Psoas muscle (tissue), 8 donors: ENCODE results near the gene MLEC. TPM values are rescaled to one million over a fixed set of nuclear protein-coding genes. Genes with fewer than 3 reads are reported as not detected.

Source experiments
- ATAC-seq, 4 donors: fragments of 200-7000 bp; cut with Tn5 transposase; one replicate each; pipeline ENCODE4 v1.9.1; 2020; ENCODE audit warnings: moderate library complexity in 3 of 4, mild to moderate bottlenecking in 2 of 4
- DNase-seq, 2 donors: peaks; one replicate each; pipeline ENCODE4 v3.0.0-alpha.2; 2020
- H3K27ac ChIP-seq: fragments of 200-600 bp; one replicate; pipeline ENCODE4 v1.8.0; 2022
- H3K27me3 ChIP-seq, 3 donors: fragments of 200-600 bp in 1 of 3; one replicate each; pipeline versions ENCODE4 v1.6.1 to v1.8.0; 2013 to 2022; ENCODE audit warnings: low read length in 2 of 3, mild to moderate bottlenecking in 2 of 3, moderate library complexity in 1 of 3; ENCODE audit not compliant: insufficient read depth in 3 of 3
- H3K36me3 ChIP-seq, 2 donors: fragments of 200-600 bp in 1 of 2; one replicate each; pipeline versions ENCODE4 v1.6.1 to v1.8.0; 2013 to 2022; ENCODE audit warnings: low read depth in 1 of 2, mild to moderate bottlenecking in 1 of 2, moderate library complexity in 1 of 2; ENCODE audit not compliant: insufficient read depth in 1 of 2
- H3K4me1 ChIP-seq: fragments of 200-600 bp; one replicate; pipeline ENCODE4 v1.8.0; 2022
- H3K4me3 ChIP-seq: fragments of 200-600 bp; one replicate; pipeline ENCODE4 v1.8.0; 2022; ENCODE audit warnings: mild to moderate bottlenecking
- H3K9me3 ChIP-seq: fragments of 200-600 bp; one replicate; pipeline ENCODE4 v1.8.0; 2022
- WGBS, 3 donors: extraction: QIAGEN DNeasy Blood & Tissue Kit; methylation state at CpG; one replicate each; pipeline versions ENCODE4 v1.1.6 to v1.1.7; 2013; 5-methylcytosine and 5-hydroxymethylcytosine counted together
- intact Hi-C, 2 donors: fragments of 100-400 bp; cut with DNase I; formaldehyde crosslinking; loops; one replicate each; pipeline versions ENCODE4 v1.11.0 to v1.14.2; 2022
- polyA plus RNA-seq, 3 donors: library from polyadenylated mRNA; stranded (reverse); fragments of 200-250 nt; gene quantifications; one replicate each; pipeline ENCODE4 v1.2.3, GENCODE V29; 2013
- total RNA-seq, 4 donors: library from RNA; stranded (reverse); fragmentation: NEBNext Ultra II Directional in 2 of 4; extraction: Animal tissue kit (Norgen Biotek cat#: 25700) in 2 of 4; gene quantifications; one replicate each; pipeline versions ENCODE4 v1.2.1 to v1.2.4, GENCODE V29; 2021 to 2023
- TF ChIP-seq, protein P1 (sequence below): fragments of 200-600 bp; IDR thresholded peaks from one replicate; pipeline ENCODE4 v1.8.0; 2022; ENCODE audit warnings: antibody characterized with exemption
- donor health status: healthy with polysubstance abuse.
- donor health status: DM: no; HTN: no; CAD: no; lungs with moderate emphysema.
- donor health status: Bipolar disorder and iron deficiency.
- donor health status: healthy.
- donor health status: DM: yes; HTN: yes; CAD: no.
- donor health status: DM: no; HTN: no; CAD: no.
- donor health status: DM: no; HTN: no; CAD: no.
- donor health status: DM: yes; HTN: yes; CAD: no.

The MLEC gene
- total and polyA plus RNA-seq, 7 donors, result 30.7 to 102 (median 60.1) TPM

DNA sequence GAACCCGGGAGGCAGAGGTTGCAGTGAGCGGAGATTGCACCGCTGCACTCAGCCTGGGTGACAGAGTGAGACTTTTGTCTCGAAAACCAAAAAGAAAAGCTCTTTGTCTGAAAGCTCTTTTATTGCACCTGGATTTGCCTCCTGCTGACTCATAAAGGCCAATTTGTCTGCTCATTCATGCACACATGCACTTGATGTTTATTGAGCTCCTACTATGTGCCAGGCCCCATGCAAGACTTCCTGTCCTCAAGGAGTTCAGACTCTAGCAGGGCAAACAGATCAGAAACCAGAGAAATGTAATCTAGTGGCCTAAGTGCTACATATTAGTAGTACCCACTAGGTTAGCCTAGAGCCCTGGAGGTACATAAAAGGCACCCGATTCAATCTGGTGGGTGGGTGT, 16.3 kb upstream of the MLEC start:
- no peaks in the 10 kb centered on the region for H3K9me3 ChIP-seq
- 92 to 96% (median 95%) methylated on average over 5 of the region's 5 CpGs for WGBS, 3 donors
- no peaks in the 10 kb centered on the region for H3K27me3 ChIP-seq
- H3K27ac ChIP-seq, result no peak overlapping the region
- H3K4me3 ChIP-seq, result no peak overlapping the region
- TF ChIP-seq, protein P1, sequence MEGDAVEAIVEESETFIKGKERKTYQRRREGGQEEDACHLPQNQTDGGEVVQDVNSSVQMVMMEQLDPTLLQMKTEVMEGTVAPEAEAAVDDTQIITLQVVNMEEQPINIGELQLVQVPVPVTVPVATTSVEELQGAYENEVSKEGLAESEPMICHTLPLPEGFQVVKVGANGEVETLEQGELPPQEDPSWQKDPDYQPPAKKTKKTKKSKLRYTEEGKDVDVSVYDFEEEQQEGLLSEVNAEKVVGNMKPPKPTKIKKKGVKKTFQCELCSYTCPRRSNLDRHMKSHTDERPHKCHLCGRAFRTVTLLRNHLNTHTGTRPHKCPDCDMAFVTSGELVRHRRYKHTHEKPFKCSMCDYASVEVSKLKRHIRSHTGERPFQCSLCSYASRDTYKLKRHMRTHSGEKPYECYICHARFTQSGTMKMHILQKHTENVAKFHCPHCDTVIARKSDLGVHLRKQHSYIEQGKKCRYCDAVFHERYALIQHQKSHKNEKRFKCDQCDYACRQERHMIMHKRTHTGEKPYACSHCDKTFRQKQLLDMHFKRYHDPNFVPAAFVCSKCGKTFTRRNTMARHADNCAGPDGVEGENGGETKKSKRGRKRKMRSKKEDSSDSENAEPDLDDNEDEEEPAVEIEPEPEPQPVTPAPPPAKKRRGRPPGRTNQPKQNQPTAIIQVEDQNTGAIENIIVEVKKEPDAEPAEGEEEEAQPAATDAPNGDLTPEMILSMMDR, result no peak
- H3K4me1 ChIP-seq, result no peaks in the 10 kb centered on the region
- intact Hi-C loops, result no loop called here
- DNase-seq (no peak), ATAC-seq (no peak)
- H3K36me3 ChIP-seq, result no peaks in the 10 kb centered on the region

DNA sequence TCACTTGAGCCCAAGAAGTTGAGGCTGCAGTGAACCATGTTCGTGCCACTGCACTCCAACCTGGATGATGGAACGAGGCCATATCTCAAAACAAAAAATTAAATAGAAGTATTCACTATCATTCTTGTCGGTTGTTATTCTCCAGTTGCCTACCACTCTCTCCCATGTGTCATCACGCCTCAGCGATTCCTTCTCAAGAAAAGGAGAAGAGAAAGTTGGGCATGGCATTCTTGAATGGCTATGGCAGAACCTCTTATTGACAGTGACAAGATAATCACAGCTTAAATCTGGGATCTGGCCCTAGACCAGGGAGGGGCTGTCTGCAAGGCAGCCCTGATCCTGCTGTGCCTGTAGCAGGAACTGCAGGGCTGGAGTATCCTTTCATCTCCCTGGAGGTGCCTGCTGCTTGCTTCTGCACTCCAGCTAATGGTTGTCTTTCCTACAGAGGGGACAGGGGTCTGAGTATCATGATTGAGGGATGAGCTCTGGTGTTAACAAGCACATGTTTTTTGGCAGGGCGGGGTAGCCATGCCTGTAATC, 12.8 kb upstream of the MLEC start:
- TF ChIP-seq, protein P1, result no peak
- DNase-seq (no peak), ATAC-seq (no peak)
- 85 to 94% (median 93%) methylated on average over 6 of the region's 6 CpGs for WGBS, 3 donors
- H3K27me3 ChIP-seq, result no peaks in the 10 kb centered on the region
- H3K4me3 ChIP-seq, result no peak overlapping the region
- H3K9me3 ChIP-seq, result no peaks in the 10 kb centered on the region
- intact Hi-C loops, result no loop called here
- H3K4me1 ChIP-seq, result no peaks in the 10 kb centered on the region
- no peaks in the 10 kb centered on the region for H3K36me3 ChIP-seq
- H3K27ac ChIP-seq, result no peak overlapping the region

DNA sequence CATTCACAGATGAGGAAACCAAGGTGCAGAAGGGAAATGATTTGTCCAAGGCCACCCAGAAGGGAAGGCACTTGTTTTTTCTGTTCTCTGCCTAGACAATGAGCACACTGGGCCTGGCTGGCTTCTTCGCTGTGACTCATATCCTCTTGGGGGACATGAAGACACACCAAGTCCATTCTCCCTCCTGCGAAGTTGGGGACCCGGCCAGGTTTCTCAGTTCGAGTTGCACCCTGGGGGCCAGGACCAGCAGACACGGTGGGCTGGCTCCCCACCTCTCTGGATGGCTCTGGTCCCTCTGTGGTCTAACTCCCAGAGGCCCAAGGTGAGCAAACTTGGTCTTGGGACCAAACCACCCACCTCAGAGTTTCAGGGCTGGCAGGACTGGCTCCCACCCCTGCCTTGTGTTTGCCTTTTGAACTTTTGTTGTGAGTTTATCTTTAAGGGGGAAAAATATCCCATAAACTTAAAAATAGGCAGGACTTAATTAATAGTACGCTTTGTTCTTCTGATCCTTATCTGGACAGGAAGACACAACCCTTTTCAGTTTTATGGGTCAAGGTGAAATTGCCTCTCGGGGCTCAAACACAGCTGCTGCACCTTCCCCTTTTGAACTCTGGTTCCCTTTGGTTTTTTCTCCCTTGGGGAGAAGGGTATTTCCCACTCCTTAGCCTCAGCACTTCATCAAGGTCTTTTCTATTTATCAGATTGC, 9.0 kb upstream of the MLEC start:
- H3K9me3 ChIP-seq, result no peaks in the 10 kb centered on the region
- H3K4me3 ChIP-seq, result no peak overlapping the region
- TF ChIP-seq, protein P1, result no peak
- intact Hi-C loops, result no loop called here
- no peaks in the 10 kb centered on the region for H3K27me3 ChIP-seq
- no peaks in the 10 kb centered on the region for H3K36me3 ChIP-seq
- peak; percentile 39 to 67 for DNase-seq
- 38 to 50% (median 49%) methylated on average over 7 of the region's 7 CpGs for WGBS, 3 donors
- ATAC-seq, result peak in 3 of 4 donors; percentile 35 to 57 (median 53)
- H3K27ac ChIP-seq, result peak overlapping the region; percentile 61
- H3K4me1 ChIP-seq, result no peaks in the 10 kb centered on the region

DNA sequence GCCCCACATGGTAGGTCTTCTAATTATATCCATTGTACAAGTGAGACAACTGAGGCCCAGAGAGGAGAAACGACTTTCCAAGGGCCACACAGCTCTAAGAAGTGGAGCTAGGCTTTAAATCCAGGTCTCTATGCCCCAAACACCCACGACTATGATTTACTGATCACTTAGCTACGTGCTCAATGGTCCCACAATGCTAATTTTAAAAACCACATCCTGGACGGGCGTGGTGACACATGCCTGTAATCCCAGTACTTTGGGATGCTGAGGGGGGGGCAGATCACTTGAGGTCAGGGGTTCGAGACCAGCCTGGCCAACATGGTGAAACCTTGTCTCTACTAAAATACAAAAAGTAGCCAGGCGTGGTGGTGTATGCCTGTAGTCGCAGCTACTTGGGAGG, 8.4 kb upstream of the MLEC start:
- Histone ChIP-seq H3K27ac (peak overlapping the region; percentile 61), H3K36me3 (no peaks in the 10 kb centered on the region), H3K4me3 (no peak overlapping the region), H3K27me3 (no peaks in the 10 kb centered on the region), H3K9me3 (no peaks in the 10 kb centered on the region), H3K4me1 (no peaks in the 10 kb centered on the region)
- intact Hi-C loops, result no loop called here
- no peak for DNase-seq
- TF ChIP-seq, protein P1, result no peak
- ATAC-seq, result no peak
- WGBS, 3 donors, result 69 to 70% (median 70%) methylated on average over 8 of the region's 8 CpGs
